Measurements from ENCODE around the gene RFC5.

GRCh38 chr12:118055865-118056773, 39.6 kb downstream of the RFC5 start:
- no peak for TF ChIP-seq CTCF (conservative IDR thresholded peaks at IDR 0.05)
- no peak for TF ChIP-seq EZH2 (IDR thresholded peaks at IDR 0.05; ENCODE audit: low read depth)
